ENCODE results near the gene SLC45A2.

Gene SLC45A2

DNA sequence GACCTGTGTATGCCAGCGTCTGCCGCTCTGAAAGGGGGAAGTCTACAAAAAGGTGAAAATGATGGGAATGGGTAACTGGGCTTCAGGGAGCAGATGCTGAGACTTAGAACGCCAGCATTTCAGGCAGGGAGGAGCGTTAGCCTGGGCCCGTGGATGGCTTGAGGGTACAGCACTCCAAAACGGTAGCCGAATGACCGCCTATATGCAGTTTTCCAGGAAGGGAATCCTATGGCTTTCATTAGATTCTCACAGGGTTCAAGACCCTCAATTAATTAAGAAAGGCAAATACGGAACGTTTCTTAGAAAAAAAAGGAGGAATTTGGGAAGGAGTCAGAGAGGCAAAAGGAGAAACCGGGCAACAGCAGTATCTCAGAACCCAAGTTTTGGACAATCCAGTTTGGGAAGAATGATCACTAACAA, 22.7 kb upstream of the SLC45A2 start:
- DNase-seq = peak; percentile 35

DNA sequence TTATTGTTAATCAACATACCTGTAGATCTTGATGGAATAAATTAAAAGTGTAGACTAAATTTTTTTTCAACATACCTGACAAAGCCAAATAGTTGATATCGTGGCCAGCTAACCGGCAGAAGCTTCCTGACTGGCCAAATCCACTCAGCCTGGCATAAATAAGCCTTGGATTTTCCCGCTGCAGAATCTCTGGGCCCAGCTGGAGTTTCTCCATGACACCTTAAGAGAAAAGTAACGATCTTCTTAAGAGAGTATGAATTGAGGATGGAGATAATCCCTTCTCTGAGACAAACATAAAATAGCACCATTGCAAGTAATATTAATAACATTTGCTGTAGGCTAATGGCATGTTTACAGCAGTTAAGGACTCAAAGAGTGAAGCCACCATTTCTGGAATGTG, 21.2 kb upstream of the SLC45A2 start:
- no peak for DNase-seq

DNA sequence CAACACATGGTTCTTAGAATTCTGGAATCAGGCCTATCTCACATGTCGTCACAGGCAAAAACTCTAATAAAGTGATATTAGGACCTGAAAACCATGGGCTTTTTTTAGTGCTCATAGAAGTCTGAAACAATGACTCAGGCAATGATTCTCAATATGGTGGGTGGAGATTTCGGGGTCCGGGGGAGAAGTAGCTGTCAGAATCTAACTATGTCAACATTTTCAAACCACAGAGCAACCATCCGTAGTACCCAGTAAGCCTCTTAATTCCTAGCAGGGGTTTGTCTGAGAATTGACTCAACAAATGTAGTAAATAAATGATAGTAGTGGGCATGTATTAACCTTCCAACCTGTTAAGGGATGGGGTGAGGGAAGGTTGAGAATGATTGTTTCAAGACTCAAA, 20.7 kb upstream of the SLC45A2 start:
- no peak for DNase-seq

DNA sequence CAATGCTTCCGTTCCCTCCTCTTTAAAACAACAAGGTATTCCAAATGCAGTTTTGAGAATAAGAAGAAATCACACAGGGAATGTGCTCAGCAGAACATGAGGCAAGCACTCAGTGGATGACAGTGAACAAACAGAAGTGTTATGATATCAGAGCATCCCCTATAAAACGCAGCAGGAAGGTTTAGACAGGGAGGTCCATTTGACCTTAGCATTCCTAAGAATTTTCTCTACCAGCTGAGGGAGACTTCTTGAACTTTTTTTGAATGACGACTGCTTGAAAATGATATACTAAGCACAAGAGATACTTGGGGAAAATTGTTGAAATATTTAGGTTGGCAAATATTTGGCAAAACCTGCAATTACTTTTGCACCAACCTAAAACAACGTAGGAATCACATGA, 19.4 kb upstream of the SLC45A2 start:
- no peak for DNase-seq

DNA sequence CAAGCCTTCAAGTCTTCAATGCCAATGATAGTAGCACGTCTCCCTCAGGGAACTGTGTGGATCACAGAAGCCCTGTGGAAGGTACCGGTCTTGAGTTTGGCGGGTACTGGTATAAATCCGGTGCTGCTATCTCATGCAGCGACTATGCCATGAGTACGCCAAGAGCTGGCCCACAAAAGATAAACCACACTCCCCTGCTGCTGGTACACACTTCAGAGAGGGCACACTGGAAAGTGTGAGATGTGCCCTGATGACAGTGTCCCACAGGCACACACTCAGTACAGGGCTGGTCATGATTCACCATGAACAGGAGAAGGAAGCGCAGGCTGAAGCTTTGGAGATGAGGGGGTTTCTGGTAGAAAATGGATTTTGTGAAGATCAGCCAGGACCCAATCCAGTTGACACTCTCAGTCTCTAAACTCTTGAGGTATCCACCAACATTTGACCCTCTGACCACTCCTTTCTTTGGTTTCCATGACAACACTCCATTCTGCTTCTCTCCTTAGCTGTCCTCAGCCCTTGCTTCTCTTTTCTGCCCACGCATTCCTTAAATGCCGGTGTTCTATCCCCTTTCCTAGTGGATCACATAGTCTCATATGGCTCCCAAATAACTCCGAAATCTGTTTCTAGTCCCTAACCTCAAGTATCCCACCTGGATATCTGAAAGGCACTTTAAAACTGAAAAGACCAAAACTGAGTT, 18.3 kb upstream of the SLC45A2 start:
- no peak for DNase-seq

DNA sequence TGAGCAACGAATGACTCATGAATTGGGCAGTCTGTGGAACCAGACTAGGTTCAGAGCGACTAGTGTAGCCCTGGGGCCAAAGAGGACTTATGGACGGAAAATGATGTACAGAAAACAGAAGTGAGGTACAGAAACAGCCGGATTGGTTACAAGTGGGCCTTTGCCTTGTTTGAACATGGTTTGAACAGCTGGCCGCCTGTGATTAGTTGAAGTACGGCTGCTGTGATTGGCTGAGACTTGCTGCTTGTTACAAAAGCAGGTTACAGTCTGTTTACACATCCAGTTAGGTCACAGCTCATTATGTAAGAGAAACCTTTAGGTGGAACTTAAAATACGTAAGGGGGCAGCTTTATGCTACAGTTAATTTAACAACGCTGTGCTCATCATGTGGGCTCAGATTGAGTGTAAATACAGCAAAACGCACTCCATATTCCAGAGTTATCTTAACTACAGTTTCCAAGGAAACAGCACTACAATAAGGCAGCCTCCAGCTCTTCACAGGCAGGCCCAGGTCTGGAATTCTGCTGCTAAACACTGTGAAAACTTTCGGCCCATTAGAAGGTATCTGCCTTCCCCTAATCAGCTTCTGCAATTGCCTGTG, 16.8 kb upstream of the SLC45A2 start:
- no peak for DNase-seq

DNA sequence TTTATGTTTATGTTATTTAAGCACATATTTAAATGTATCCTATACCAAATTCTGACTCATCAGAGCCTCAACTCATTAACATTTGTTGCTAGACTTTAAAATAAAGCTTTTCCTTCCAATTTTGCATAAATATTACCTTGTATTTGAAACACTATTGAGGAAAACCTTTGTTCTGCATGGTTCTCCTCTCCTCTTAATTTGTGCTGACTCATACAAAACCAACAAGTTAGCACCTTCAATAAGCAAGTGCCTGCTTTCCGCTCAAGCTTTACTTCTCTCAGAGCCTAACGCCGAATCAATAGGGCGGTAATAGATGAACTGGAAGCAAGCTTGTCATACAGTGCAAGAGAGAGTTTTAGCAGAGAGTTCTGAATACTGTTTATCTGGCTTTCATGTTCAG, 15.5 kb upstream of the SLC45A2 start:
- no peak for DNase-seq

DNA sequence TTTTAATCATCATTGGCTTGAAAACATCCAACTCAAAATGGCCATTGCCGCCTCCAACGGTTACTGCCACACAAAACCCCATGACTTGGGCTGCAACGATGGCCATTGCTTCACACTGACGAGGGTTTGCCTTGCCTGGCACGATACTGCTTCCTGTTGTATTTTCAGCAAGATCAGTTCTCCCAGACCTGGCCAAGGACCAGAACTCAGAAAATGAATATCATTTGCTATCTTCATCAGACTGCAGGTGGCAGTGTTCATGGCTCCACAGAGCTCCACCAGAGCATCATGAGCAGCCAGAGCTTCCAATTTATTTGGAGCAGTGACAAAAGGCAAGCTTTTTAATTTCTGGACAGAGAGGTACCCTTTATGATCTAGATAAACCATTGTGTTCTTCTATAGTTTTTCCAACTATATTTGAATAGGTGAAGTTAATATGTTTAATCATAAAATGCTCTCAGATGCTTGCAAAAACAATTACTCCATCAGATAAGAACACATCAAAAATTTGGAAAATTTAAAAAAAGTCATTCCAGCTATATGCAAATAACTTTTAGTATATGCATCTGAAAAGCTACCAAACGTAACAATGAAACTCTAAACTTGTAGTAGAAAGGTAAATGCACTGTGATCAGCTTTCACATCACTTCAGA, 13.0 kb upstream of the SLC45A2 start:
- DNase-seq = peak; percentile 70

DNA sequence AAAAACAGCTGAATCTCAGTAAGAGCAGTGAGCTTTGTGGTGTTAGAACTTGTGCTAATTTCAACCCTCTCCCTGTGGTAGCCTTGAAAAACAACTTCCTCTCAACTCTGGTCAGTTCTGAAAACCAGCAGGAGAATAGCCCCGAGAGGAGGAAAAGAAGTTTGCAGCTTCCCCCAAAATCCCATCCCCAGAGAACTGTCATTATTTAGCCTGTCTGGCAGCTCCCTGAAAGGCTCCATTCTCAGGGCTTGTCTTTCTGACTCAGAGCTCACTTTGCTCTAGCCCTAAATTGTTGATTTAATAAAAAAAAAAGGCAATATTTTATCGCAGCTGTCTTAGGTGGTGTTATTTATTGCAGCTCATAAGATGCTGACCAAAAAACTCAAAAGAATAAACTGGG, 11.4 kb upstream of the SLC45A2 start:
- DNase-seq = no peak

DNA sequence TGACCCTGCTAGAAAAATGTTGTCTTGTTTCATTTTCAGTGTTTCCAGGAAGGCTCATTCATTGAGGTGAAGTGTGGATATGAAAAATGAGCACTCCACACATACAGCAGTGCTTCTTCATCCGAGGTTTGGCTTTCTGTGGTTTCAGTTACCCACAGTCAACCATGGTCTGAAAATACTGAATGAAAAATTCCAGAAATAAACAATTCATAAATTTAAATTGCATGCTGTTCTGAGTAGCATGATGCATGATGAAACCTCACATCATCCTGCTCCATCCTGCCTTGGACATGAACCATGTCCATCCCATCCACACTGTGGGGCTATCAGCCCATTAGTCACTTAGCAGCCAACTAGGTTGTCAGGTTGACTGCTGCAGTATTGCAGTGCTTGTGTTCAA, 10.4 kb upstream of the SLC45A2 start:
- no peak for DNase-seq

DNA sequence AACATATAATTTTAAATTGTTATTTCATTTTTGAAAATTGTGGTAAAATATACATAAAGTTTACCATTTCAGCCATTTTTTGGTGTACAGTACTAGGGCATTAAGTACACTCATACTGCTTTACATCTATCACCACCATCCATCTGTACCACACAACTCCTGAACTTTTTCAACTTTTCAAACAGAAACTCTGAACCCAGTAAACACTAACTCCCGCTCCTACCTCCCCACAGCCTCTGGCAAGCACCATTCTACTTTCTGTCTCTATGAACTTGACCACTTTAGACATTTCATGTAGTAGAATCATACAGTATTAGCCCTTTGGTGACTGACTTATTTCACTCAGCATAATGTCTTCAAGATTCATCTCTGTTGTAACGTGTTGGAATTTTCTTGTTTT, 8.4 kb upstream of the SLC45A2 start:
- no peak for DNase-seq

DNA sequence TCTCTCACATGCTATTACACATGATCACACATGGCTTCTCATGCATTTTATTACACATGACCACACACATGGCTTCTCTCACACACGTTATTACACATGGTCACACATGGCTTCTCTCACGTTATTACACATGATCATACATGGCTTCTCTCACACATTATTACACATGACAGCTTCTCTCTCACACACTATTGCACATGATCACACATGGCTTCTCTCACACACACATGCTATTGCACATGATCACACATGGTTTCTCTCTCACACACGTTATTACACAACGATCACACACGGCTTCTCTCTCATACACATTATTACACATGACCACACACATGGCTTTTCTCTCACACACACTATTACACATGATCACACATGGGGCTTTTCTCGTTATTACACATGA, 954 bp upstream of the SLC45A2 start:
- no peak for DNase-seq

DNA sequence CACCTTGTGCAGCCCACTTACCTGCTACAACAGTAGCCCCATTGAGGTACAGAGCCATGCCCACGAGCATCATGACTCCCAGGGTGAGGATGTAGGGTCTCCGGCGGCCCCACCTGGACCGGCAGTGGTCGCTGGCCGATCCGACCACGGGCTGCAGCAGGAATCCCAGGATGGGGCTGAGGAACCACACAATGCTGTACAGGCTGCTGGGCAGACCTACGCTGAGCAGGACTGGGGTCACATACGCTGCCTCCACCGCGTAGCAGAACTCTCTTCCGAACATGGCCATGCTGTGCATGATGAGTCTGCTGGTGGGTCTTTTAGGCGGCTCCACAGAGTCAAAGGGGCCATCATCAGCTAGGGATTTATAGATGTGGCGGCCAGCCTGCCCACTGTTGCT, 315 bp downstream of the SLC45A2 start:
- no peak for DNase-seq

DNA sequence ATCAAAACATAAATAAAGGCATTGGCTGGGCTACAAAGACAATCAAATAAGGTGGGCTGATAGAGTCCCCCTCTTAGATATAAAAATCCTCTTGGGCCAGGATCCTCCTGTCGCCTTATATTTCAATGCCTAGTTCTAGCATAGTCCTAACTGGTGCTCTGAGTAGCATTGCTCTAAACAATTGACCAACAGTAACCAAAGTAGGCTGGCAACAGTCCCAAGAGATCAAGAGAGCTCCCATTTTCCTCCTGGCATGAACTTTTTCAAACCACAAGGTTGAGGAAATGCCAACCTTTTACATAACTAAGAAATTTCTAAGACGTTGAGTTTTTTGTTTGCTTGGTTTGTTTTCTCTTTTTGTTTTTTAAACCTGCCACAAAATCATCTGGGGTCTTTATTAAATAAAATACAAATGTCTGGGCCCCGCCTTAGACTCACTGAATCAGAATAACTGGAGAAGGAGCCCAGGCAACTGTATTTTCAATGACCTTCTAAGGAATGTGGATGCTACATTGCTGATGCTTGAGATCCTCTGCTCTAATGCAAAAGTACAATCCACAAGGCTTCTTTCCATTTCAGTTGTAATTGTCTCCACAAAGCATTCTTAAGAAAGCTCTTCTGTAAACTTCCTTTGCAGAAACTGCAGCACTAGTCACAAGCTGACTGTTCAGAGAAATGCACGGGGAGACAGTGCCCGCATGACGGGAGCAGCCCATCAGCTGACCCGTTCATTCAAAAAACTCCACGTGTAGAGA, 2.9 kb downstream of the SLC45A2 start:
- no peak for DNase-seq

DNA sequence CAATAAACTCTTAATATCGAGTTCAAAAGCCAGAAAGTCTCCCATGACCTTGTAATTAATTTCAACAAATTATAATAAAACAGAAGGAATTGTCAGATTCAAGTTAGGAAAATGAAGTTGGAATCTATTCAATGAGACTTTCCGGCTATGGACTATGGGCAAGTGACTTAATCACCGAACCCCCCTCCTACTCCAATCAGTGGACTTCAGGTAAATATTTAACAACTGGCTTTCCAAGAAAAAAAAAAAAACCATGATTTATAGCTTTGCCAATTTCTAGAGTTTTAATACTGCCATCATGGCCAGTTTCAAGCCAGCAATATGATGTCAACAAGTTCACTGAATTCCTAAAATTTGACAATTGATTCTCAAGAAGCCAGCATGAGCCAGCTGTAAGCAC, 4.5 kb downstream of the SLC45A2 start:
- no peak for DNase-seq

DNA sequence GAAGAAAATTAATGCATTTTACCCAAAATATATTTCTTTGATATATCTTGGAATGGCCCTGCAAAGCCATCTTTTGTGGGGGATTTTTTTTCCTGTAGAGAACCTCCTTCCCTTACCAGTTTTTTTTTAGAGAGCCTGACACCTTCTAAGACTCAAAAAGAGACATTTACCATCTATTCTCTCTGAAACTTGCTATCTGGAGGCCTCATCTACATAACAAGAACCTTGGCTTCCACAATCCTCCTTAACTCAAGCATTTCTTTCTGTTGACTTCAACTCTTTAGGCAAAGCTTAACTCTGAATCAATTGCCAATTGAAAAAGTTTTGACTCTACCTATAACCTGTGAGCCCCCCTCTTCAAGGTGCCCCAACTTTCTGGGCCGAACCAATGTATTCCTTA, 6.2 kb downstream of the SLC45A2 start:
- DNase-seq = no peak

DNA sequence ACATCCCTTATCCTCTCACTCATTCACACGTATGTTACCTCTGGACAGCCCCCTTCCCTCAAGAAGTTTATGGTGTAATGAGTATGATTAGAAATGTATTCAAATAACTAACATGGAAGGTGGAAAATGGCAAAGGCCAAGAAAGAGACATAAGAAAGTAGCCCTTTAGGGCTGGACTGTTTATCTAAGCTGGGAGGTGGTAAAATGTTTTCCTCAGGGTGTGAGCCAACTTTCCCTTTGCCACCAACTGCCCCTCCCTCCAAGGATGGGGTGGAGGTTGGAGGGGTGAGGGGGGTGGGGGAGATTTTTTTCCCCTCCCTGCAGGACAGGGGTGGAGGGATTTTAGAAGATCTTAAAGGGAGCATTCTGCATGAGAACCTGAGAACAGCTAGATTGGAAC, 8.2 kb downstream of the SLC45A2 start:
- DNase-seq = no peak

DNA sequence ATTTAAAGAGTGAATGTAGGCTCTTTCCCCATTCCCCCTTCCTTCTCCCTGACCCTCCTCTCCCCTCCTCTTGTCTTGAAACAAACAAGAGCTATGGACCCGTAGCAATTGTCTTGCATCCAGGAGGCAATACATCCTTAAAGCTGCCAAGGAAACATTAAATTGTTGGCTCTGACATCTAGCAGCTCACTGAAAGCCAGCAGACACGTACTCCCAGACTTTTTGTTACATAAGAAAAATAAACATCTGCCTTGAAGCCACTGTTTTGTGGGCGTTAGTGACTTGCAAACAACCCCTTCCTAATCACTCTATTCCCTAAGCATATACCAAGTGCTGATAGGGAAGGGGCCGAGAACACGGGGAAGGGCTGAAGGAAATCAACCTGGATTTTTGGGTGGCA, 8.6 kb downstream of the SLC45A2 start:
- DNase-seq = peak; percentile 44

DNA sequence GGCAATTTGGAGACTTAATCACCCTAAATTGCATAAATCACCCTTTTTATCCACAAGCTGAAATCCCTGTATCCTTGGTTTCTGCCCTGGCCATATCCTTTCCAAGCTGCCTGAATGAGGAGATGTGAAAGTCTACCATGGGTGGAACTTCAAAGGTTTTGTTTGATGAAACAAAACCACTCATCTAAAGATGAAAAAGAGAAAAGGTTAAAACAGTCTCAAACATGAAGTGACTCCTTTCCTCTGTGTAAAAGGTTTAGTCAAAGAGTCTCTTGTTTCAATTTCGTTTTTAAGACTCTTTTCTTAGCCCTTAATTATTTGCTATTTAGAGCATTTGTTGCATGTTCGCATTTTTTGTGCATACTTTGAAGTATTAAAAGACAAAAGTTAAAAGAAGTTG, 11.2 kb downstream of the SLC45A2 start:
- DNase-seq = no peak

DNA sequence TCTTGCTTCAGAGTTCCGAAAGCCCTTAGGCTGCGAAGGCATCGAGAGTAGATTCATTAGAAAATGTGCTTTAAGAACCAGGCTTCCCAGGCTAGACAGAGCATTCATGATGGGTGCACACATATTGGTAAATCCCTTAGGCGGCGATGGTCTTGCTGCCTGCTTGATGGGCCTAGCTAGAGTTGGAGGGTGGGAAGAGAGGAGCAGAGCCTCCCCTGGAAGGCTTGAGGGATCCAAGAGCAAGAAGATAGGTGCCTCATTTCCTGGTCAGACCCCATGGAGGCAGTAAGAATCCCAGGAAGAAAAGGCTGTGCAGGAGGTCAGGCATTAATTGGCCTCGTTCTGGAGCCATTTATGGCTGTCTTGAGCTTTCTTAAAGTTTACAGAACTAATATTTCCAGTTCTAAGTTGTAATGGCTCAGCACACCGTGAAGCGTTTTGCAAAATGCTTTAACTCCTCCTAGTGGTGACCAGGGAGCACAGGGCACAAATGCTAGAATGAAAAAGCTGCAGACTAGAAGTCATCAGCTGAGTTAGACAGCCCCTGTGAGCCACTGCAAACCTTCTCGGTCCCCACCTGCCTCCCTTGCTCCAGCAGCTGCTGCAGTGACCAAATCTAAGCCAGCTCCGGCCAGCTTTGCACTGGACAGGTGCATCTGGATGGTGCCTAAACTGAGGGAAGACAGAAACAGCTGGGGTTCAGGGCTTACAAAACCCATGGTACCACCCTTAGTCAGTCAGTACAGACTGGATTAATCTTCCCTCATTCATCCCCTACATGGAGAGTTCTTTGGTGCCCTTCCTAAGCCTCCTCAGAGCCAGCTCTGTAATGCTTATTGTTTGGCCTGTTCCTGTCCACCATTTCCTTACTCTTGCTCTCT, 14.7 kb downstream of the SLC45A2 start:
- DNase-seq = peak; percentile 31

DNA sequence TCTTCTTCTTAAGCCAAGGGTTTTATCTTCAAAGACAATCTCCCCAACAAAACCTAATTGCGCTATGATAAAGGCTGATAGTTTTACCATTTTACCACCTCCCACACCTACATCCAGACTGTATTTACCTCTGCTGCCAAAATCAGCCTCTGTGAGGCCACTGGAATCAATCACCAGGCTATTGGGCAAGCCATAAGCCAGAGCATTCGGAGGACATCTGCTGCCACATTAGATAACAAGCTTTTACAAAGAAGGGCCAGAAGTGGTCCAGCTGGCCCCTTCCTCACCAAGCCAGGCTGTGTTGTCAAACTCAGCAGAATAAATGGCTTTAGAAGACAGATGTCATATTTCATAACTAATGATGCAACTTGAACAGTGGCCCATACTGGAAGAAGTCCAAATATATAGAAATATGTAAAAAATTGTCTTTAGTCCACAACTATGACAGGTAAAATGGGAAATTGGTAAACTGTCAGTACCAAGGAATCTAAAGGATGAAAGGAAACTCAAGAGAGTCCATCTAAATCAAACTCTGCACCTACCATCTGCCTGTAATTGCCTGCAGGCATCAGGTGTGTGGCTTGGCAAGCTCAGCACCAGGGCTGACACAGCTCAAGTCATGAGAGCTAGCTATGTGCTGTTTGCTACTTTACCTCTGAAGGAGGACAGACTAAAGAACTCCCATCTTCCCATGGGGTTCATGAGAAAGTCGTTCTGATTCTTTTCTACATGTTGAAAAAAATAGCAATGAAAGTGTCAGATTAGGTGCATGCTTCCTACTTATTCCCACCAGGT, 16.1 kb downstream of the SLC45A2 start:
- no peak for DNase-seq

DNA sequence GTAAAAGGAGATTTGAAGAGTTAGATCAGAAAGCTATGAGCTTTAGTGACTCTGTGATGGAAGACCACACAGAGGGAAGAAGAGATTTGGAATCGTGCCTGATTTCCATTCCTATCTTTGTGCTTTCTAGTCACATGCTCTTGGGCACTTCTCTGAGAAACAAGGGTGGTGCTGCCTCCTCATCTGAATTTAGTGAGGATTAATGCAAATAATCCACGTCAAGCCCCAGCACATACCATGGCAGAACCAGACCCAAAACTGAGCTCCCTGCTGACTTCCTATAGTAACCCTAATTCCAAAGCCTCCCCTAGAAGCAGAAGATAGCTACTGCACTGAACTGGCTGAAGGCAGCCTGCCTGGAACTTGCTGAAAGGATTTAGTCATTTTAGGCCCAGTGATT, 17.7 kb downstream of the SLC45A2 start:
- no peak for DNase-seq

All from right hindlimb (tissue), 1 donor.